Activated CD8-positive, alpha-beta T cell treated with anti-CD3 and anti-CD28 coated beads for 36 hours (primary cell): ENCODE data around the gene PPP4R4. TPM values are rescaled to one million over a fixed set of nuclear protein-coding genes. Genes with fewer than 3 reads are reported as not detected.

Experiments used
- ATAC-seq: fragments of 200-7000 bp; cut with Tn5 transposase; one replicate; pipeline ENCODE4 v1.10.0; 2021; ENCODE audit warnings: mild to moderate bottlenecking, moderate library complexity
- CTCF ChIA-PET: fragments of 350-600 bp; sonication (Branson Sonifier 250); formaldehyde crosslinking; loops from one replicate; lab custom pipeline; 2021; ENCODE audit warnings: antibody characterized with exemption; lab: Charles Lee
- POLR2A ChIA-PET: fragments of 350-600 bp; sonication (Branson Sonifier 250); formaldehyde crosslinking; loops from one replicate; lab custom pipeline; 2021; ENCODE audit warnings: antibody characterized with exemption; lab: Charles Lee
- DNase-seq: peaks from one replicate; pipeline ENCODE4 v3.0.0-alpha.2; 2020
- H3K27ac Mint-ChIP-seq: one replicate; pipeline ENCODE4 v1.8.0; 2021; ENCODE audit warnings: mild to moderate bottlenecking, mixed read lengths
- H3K27me3 Mint-ChIP-seq: one replicate; pipeline ENCODE4 v1.8.0; 2021; ENCODE audit warnings: mixed read lengths
- H3K36me3 Mint-ChIP-seq: one replicate; pipeline ENCODE4 v1.8.0; 2021; ENCODE audit warnings: low read depth, mixed read lengths
- H3K4me1 Mint-ChIP-seq: one replicate; pipeline ENCODE4 v1.8.0; 2021; ENCODE audit warnings: low read depth, mixed read lengths
- H3K4me3 Mint-ChIP-seq: one replicate; pipeline ENCODE4 v1.8.0; 2021; ENCODE audit warnings: mild to moderate bottlenecking, moderate library complexity, mixed read lengths
- H3K9me3 Mint-ChIP-seq: one replicate; pipeline ENCODE4 v1.8.0; 2021; ENCODE audit warnings: mixed read lengths
- intact Hi-C: fragments of 100-400 bp; cut with micrococcal nuclease; formaldehyde crosslinking; loops from one replicate; pipeline ENCODE4 v1.10.0; 2022
- total RNA-seq, 2 experiments: library from RNA; stranded (reverse); gene quantifications; one replicate each; pipeline ENCODE4 v1.2.3, GENCODE V29; 2021
- TF ChIP-seq, protein P1 (sequence below): fragments of 200-600 bp; IDR thresholded peaks from one replicate; pipeline ENCODE4 v1.8.0; 2022; ENCODE audit warnings: antibody characterized with exemption, mild to moderate bottlenecking

The PPP4R4 gene
- total RNA-seq, 2 experiments from 2014 or later, result 0.63 to 1.2 TPM

- H3K27ac Mint-ChIP-seq, result no peak overlapping the region
- no peaks in the 10 kb centered on the region for H3K36me3 Mint-ChIP-seq
- no peak for DNase-seq
- no peaks in the 10 kb centered on the region for H3K9me3 Mint-ChIP-seq
- peaks cover 1% of the 10 kb centered on the region for H3K27me3 Mint-ChIP-seq
- ATAC-seq, result no peak
- CTCF ChIA-PET, result interaction anchor here (1.6 to 2.3 kb wide), 3 partner anchors 9 to 26 kb away, joined by 5 to 16 read pairs (median 7); no protein-coding TSS in a partner anchor
- intact Hi-C loops, result no loop called here
- POLR2A ChIA-PET, result no interaction called here
- peaks cover 40% of the 10 kb centered on the region for H3K4me1 Mint-ChIP-seq
- TF ChIP-seq, protein P1, sequence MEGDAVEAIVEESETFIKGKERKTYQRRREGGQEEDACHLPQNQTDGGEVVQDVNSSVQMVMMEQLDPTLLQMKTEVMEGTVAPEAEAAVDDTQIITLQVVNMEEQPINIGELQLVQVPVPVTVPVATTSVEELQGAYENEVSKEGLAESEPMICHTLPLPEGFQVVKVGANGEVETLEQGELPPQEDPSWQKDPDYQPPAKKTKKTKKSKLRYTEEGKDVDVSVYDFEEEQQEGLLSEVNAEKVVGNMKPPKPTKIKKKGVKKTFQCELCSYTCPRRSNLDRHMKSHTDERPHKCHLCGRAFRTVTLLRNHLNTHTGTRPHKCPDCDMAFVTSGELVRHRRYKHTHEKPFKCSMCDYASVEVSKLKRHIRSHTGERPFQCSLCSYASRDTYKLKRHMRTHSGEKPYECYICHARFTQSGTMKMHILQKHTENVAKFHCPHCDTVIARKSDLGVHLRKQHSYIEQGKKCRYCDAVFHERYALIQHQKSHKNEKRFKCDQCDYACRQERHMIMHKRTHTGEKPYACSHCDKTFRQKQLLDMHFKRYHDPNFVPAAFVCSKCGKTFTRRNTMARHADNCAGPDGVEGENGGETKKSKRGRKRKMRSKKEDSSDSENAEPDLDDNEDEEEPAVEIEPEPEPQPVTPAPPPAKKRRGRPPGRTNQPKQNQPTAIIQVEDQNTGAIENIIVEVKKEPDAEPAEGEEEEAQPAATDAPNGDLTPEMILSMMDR, result no peak
- no peak overlapping the region for H3K4me3 Mint-ChIP-seq
Observed at GRCh38 chr14:94161981-94162380, 12.1 kb upstream of the PPP4R4 start.

DNA sequence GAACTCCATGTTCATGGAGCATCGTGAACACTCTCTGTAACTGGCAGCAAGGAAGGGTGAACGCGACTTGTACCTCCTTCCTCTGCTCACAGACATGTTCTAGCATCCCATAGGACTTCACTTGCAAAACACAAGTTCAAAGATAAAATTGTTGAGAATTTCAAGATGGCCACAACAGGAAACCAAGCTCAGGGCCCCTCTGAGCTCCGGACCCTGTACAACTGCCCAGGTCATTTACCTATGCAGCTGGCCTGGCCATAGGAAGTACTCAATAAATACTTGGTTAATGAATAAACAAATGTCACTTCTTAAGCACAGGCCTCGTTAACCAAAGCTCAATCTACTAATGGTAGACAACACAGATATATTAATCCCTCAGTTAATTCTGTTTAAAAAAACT lies 11.7 kb upstream of the PPP4R4 start:
- peaks cover 40% of the 10 kb centered on the region for H3K4me1 Mint-ChIP-seq
- H3K4me3 Mint-ChIP-seq, result no peak overlapping the region
- POLR2A ChIA-PET, result no interaction called here
- CTCF ChIA-PET, result interaction anchor here (1.6 to 2.3 kb wide), 3 partner anchors 9 to 26 kb away, joined by 5 to 16 read pairs (median 7); no protein-coding TSS in a partner anchor
- TF ChIP-seq, protein P1, result no peak
- no peaks in the 10 kb centered on the region for H3K36me3 Mint-ChIP-seq
- ATAC-seq (no peak), DNase-seq (no peak)
- no peaks in the 10 kb centered on the region for H3K27me3 Mint-ChIP-seq
- H3K27ac Mint-ChIP-seq, result no peak overlapping the region
- no peaks in the 10 kb centered on the region for H3K9me3 Mint-ChIP-seq
- intact Hi-C loops, result no loop called here

- Mint-ChIP-seq H3K4me3 (no peak overlapping the region), H3K36me3 (no peaks in the 10 kb centered on the region), H3K27me3 (no peaks in the 10 kb centered on the region), H3K27ac (no peak overlapping the region), H3K9me3 (no peaks in the 10 kb centered on the region), H3K4me1 (peaks cover 27% of the 10 kb centered on the region)
- intact Hi-C loops, result no loop called here
- POLR2A ChIA-PET, result no interaction called here
- TF ChIP-seq, protein P1, result no peak
- DNase-seq (no peak), ATAC-seq (no peak)
- CTCF ChIA-PET, result interaction anchor here (2.6 kb wide), 1 partner anchor 27 kb away, joined by 10 read pairs; no protein-coding TSS in a partner anchor
Observed at GRCh38 chr14:94163796-94164195, 10.3 kb upstream of the PPP4R4 start.

DNA sequence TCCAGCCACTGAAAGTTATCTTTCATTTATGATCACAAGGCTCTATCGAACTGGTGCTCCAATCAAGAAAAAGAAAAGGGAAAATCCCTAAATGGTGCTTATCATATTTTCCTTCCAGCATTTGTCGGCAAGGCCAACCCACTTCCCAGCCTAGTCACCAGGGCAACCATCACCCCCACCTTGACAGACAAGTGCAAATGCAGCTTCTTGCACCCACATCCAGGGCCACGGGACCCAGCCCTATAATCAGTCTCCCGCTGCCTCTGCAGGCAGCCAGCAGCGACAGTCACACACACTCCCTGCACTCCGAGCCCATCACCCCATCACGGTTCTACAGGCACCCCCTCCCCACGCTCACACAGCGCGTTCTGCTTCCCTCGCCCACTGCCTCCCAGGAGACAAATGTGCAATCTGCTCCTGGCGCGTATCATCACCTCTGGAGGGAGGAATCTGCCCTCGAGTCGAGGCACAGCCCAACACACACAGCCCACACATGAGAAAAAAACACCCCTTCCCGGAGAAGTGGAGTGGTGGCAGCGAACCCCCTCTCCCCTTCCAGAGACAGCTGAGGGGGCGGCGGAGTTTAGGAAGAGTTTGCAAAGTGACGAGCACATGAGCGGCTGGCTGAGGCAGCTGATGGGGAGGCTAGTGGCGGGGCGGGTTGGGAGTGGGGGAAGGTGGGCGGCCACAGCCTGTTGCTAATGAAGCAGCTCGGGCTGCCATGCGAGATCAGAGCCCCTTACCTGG lies 9.3 kb upstream of the PPP4R4 start:
- DNase-seq (peak; percentile 49), ATAC-seq (peak; percentile 61)
- no peak overlapping the region for H3K4me3 Mint-ChIP-seq
- intact Hi-C loops, result no loop called here
- no peak overlapping the region for H3K27ac Mint-ChIP-seq
- peaks cover 27% of the 10 kb centered on the region for H3K4me1 Mint-ChIP-seq
- TF ChIP-seq, protein P1, result no peak
- ChIA-PET CTCF (interaction anchor here (2.6 kb wide), 1 partner anchor 28 kb away, joined by 10 read pairs; no protein-coding TSS in a partner anchor), POLR2A (no interaction called here)
- no peaks in the 10 kb centered on the region for H3K9me3 Mint-ChIP-seq
- no peaks in the 10 kb centered on the region for H3K36me3 Mint-ChIP-seq
- H3K27me3 Mint-ChIP-seq, result no peaks in the 10 kb centered on the region

DNA sequence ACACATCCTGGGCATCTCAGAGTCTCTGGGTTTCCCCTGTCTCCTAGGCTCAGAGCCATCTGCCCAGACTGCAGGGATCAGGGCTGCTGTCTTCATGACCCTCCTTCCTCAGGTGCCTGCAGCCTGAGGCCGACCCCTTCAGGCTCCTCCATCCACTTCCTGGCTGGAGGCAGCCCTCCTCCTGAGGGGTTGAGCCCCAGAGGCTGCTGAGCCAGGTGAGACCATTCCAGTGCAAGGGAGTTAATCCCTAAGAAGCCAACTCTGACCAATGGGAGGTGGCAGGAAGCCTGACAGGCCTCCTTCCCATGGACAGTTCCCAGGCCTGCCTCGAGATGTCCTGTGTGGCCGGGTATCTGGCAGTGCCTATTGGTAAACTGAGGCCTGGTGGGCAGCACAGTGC lies 8.4 kb upstream of the PPP4R4 start:
- TF ChIP-seq, protein P1, result no peak
- Mint-ChIP-seq H3K27ac (no peak overlapping the region), H3K4me1 (peaks cover 23% of the 10 kb centered on the region), H3K4me3 (no peak overlapping the region), H3K27me3 (no peaks in the 10 kb centered on the region), H3K36me3 (no peaks in the 10 kb centered on the region), H3K9me3 (no peaks in the 10 kb centered on the region)
- no peak for ATAC-seq
- no peak for DNase-seq
- intact Hi-C loops, result no loop called here
- CTCF ChIA-PET, result interaction anchor here (2.6 kb wide), 1 partner anchor 29 kb away, joined by 10 read pairs; no protein-coding TSS in a partner anchor
- POLR2A ChIA-PET, result no interaction called here
